NCI-H69 (cell line): Measurements from ENCODE around the gene GRHL1.

Source experiments
- DNase-seq: peaks from one replicate; lab custom pipeline; 2025; lab: John Stamatoyannopoulos, UW

The GRHL1 gene

DNA sequence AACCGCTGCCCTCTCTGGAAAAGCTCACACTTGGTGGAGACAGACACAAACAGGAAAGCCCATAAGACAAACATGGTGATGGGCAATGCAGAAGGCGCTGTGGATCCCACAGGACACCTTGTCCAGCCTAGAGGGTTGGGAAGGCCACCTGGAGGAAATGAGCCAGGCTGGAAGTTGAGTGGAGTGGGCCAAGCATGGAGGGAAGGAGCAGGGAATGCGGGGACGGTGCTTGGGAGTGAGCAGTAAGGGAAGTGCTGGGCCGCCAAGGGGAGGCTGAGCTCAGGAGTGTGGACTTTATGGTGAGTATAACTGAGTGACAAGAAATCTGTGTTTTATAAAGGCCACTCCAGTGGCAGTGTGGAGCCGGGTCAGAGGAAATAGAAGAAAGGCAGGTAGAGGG is 2.8 kb upstream of the GRHL1 start:
- DNase-seq: no peak

DNA sequence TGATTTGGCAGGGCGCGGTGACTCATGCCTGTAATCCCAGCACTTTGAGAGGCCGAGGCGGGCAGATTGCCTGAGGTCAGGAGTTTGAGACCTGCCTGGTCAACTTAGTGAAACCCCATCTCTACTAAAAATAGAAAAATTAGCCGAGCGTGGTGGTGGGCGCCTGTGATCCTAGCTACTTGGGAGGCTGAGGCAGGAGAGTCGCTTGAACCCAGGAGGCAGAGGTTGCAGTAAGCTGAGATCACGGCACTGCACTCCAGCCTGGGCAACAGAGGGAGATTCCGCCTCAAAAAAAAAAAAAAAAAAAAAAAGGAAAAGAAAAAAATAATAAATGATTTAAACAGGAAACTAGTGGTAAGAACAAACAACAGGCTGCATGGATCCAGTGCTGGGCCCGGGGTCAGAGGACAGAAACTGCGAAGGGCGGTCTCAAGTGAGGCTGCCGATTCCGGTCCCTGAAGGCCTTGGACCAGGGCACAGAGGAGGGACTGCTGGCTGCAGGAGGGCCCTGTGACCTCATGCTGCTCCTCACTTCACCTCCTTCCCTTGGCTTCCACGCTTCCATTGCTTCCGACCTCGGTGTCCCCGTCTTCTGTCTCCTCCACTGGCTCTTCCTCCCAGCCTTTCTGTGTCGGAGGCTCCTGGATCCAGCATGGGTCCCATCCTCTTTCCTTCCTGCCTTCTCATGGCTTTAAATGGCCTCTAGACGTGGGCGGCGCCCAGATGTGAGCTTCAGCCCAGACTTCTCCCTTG is 2.1 kb upstream of the GRHL1 start:
- DNase-seq: no peak

DNA sequence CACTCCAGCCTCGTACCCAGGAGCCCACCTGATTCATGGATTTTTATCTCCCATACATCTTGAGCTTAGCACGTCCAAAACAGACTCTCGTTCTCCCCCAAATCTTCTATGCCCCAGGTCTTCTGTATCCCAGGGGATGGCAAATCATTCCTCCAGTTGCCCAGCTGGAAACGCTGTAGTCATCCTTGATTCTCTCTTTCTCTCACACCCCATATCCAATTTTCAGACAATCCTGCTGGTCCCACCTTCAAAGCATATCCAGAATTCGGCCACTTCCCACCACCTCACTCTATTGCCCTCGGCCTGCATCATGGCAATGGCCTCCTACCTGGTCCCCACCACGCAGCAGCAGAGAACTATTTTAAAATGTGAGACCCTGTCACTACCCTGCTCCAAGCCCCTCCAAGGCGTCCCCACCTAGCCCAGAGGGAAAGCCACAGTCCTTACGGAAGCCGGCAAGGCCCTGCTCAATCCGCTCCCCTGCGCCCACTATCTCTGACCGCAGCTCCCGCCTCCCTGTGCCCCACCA is 1.4 kb upstream of the GRHL1 start:
- no peak for DNase-seq

DNA sequence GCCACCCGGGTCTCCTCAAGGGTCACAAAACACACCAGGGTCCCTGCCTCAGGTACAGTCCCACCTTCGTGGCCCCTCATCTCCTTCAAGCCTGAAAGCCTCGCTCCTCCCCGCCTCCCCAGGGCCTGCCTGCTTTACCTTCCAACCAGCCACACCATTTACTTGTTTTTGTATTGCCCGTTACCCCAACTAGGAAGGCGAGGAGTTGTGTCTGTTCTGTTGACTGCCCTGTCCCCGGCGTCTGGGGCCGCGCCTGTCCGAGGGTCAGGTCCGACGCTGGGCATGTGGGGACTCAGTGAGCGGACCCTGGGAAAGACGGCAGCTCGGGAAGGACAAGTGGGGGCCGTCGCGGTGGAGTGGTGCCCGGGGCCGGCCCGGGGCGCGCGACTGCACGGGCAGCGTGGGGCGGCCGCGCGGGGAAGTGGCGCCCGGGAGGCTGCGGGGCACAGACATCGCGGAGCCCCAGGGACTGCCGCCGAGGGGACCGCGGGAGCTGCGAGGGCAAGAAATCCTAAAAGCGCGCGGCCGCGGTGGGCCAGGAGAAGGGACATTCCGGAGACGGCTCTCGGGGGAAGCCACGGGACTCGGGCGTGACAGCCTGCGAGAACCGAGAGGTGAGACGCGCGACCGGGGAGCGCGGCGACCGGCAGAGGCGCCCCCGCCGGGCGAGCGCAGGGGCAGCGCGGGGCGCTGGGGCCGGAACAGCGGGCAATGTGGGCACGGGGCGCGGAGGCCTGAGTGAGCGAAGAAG is 797 bp upstream of the GRHL1 start:
- peak; percentile 78 for DNase-seq

DNA sequence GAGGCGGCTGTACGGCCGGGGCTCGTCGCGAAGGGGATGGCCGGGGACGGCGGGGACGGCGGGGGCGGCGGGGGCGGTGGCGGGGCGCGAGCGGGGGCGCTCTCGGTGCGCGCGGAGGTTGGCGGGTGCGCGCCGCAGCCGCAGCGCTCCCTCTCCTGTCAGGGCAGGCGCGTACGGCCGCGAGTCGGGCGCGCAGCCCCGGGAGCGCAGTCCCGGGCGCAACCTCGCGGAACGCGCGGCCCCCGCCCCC is 296 bp upstream of the GRHL1 start:
- DNase-seq: no peak

DNA sequence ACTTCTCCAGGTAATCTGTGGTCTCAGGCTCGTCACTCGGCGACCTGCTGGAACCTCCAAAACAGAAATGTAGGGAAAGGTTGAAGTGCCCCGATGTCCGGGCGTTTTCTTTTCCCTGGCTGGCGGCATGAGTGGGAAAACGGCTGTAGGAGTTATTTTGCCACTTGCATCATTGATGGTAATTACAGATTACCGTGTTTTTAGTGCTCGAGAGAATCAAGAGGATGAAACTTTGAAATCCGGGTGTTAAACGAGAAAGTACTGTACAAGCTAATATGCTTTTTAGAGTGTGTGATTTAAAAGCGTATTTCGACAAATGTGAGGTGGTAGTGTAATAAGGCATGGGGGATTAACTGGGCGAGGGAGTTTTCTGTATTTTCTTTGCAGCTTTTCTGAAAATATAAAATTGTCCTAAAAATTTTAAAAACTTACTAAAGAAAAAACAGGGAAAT is 819 bp downstream of the GRHL1 start:
- peak; percentile 24 for DNase-seq

DNA sequence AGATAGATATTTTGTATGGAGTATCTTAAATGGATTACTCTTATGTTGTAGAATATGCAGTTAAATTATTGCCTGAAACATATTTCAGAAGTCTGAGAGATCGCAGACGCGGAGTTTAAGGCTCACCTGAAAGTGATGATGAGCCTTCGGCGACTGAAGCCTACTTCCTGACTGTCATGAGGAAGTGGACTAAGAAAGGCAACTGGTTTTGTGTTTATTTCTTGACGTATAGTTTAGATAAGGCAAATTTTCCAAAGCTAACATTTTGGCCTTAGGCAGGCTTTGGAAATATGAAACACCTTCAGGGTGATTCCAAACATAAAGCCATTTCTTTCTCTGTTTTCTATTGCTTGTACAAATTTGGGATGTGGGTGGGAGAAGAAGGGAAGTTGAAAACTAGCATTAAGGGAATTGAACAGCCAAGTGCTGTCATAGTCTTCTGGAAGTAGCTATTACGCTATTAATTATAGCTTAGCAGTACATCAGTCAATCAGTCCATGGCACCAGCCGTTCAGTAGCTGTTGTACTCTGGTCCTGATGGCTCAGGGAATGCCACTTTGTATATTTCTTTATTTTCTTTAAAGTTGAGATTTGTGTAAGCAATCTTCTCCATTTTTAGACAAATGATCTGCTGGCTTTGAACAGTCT is 1.5 kb downstream of the GRHL1 start:
- DNase-seq: no peak

DNA sequence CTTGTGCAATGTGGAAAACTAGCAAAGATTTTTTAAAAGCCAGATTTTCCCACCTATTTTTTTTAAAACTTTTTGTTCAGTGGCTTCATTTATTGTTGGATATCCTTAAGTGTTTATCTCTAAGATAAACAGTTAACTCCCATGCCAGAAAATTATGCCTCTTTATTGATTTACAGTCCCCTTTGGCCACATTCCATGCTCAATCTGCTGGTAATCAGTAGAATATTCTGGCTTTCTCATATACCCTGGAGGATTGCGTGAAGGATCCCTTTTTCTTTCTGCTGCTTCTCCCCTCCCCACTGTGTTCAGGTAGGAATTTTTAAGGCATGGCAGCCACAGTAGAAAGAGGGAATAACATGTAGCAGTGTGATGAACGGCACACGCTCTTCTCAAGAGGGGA is 2.6 kb downstream of the GRHL1 start:
- no peak for DNase-seq

DNA sequence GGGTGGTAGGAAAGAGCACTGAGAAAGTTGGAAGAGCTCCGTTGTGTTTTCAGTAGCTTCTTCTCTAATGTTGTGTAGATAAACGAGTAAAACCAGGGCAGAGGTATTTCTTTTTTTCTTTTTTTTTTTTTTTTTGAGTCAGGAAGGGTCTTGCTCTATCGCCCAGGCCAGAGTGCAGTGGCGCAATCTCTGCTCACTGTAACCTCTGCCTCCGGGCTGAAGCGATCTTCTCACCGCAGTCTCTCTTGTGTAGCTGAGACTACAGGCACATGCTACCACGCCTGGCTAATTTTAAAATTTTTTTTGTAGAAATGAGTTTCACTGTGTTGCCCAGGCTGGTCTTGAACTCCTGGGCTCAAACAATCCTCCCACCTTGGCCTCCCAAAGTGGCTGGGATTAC is 6.6 kb downstream of the GRHL1 start:
- no peak for DNase-seq

DNA sequence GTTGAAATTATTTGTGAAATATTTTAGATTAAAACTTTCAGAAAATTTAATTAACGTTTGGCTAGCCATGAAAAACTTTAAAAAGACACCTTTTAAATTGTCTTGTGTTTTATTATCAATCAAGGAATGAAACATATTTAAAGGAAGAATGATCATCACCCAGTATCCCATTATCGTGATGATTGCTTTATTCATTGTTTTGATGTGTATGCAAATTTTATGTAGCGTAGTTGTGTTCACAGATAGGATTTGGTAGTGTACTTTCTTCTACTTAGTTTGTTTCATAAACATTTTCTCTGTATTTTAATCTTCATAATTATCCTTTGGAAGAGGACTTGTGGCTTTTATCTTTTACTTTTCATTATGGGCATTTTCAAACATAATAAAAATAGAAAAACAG is 7.8 kb downstream of the GRHL1 start:
- DNase-seq: no peak

DNA sequence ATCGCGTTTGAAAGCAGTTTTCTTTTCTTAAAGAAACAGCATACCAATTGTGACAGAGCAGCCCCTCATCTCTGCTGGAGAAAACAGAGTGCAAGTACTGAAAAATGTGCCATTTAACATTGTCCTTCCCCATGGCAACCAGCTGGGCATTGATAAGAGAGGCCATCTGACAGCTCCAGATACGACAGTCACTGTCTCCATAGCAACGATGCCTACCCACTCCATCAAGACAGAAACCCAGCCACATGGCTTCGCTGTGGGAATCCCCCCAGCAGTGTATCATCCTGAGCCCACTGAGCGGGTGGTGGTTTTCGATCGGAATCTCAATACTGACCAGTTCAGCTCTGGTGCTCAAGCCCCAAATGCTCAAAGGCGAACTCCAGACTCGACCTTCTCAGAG is 9.5 kb downstream of the GRHL1 start:
- DNase-seq: no peak

DNA sequence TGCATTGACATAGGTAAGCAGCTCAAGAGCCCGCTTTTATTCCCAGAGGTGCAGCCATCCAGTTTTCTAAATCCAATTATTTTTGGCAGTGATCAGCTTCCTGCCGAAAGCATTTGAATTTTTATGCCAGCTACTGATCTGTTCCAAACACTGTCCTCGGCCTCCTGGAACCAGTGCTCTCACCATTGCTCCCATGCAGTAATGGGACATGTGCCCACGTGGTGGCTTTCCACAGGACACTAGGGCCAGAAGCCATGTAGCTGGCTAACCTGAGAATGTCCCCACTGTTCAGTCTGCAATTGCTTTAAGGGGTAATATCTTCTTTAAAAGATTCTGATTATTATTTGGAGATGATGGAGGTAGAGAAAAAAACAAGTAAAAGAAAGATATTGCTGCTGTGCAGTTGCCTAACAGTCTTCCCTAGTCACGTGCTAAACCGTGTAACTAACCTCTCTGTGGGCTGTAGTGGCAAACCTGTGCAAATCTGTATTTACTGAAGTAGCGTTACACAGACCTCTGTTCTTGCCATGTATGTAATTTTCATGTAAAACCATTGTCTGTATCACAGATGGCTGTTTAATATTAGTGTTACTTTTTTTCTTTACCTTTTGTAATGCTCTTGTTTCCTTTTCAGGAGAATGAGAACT is 13.0 kb downstream of the GRHL1 start:
- DNase-seq: no peak

DNA sequence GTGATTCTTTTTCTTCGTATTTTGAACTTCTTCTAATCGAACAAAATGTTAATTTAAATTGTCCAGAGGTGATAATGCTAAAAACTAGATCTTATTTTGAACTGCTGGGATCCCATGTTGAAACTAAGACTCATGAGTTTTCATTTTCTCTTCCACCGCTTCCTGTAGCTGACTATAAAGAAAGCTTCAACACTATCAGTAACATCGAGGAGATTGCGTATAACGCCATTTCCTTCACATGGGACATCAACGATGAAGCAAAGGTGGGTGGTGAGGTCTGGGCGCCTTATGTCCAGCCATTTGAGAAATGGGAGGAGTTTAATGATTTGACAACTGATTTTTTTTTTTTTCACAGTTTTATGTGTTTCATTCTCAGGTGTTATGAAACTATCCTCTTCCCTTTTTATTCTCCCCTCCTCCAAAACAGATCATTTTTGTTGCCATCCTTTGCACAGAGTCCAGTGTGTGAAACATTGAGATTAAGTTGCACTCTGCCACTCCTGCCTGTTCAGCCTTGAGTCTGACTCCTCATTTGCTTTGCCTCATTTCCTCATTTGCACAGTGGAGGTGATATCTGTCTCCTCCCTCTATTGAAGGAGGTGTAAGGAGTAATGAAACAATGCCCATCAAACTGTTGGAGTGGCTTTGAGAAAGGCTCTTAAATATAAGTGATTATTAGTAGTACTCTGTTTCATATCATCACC is 13.8 kb downstream of the GRHL1 start:
- no peak for DNase-seq

DNA sequence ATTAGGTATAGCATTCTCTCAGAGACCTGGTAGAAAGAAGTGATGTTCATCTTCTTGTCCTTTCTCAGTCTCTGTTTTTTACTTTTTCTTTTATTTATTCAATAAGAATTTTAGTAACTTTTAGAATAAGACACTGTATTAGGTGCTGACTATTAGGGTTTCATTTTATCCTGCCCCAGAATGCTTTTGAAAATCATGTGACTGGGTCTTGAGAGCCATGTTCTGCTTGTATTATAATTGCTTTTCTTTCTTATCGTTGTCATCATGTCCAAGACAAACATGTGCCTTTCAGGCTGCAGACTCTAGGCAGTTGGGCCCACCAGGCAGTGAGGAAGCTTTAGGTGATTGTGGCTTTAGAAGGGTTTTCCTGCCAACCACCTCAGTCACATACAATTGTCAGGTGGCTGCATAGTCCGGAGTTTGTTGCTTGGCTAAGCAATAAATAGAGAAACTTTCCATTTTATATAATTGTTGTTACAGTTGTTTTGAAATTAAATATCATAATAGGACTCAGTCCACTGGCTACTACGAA is 15.1 kb downstream of the GRHL1 start:
- DNase-seq: no peak

DNA sequence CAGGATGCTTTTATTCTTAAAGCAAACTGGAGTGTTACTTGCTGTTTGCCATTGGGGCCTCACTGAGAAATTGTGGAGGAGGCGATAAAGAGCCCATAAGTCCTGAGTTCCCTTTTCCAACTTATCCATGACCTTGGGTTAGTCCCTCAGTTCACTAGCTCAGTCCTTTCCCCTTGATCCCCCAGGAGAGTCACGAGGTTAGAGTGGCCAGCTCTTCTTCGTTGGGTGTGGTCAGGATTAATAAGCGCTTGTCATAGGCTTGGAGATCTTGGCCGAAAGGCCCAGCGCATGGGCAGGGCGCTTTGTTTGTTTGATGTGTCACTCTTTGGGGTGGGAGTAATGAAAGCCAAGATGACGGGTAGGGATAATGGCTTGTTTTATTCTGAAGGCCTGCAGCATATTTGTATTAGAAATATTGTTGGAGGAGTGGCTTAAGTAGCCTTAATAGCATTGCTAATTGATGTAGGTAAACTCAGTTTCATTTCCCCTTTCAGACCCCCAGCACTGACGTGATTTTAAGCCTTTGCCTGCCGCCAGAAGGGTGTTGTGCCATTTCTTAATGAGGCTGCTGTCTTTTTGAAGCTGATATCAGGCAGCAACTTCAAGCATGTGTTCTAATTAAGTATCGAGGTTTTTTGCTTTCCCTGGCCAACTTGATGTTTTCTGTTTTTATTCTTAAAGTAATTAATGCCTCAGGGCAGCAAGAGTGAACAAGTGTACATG is 15.7 kb downstream of the GRHL1 start:
- DNase-seq: no peak

DNA sequence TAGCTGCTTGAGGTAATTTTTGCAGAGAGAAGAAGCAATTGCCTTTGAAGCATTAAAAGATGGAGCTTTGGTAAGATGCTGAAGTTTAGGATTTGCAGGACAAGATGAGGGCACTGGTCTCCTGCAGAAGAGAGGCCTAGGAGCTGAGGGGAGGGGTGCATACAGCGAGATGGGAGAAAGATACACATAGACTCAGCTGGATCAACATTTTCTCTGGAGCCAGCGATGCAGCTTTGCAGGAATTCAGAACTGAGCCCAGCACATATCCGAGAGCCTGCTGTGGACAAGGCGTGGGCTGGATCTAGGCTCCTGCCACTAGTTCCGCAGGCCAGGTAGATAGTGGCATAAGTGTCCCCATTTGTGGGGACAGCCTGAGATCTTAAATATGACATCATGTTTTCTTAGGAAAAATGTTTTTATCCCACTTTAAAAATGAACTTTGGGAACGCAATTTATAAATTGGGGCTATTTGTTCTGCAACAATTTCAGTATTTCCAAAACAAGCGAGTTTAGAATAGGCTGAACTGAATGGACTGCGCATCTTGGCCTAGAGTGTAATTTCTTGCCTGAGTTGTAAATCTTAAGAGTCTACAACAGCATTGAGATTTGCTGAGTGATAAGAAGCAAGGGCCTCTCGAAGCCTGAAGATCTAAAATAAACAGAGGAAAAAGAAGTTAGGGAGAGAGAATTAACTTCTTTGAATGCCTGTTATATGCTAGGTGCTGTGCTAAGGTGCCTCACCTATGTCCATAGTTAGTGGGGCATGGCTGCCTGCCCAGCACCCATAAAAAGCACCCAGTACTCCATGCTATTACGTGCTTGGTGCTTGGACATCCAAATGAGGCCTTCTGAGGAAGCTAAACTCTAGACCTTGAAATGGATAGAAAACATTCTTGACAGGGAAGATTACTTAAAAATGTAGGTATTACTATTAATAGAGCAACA is 17.3 kb downstream of the GRHL1 start:
- no peak for DNase-seq

DNA sequence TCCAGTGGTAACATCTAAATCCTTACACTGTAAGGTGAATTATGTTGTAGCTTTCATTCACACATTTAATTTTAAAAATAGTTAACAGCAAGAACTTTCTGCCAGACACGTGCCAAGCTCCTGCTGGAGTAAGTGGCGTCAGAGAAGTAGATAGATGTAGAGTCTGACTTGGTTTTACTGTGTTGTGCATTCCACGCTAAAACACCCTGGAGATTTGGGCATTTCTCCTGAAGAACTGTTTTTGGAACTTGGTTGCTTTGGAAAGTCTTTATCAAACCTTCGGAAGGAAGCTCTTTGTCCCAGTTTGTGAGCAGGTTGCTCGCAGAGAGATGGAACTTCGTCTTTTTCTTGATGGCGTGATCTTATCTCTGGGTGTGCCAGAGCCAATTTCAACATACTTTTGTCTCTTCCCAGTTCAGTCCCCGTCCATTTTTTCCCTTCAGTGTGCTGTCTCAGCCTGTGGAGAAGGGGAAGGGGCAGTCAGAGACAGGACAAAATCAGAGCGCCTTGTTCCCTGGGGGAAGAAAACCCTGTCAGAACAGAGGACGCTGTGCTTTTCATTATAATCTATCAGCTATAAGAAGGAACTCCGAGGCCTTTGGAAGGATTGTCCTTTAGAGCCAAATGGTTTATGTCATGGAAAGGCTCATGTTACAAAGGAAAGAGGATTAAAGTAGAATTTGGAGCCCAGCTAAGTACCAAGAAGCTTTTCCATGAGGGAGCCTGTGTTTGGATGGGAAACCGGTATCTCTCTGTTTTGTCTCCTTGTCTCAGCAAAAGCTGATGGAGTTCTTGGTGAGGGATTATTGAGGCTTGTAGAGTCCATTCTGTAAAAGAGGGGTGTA is 18.9 kb downstream of the GRHL1 start:
- no peak for DNase-seq

DNA sequence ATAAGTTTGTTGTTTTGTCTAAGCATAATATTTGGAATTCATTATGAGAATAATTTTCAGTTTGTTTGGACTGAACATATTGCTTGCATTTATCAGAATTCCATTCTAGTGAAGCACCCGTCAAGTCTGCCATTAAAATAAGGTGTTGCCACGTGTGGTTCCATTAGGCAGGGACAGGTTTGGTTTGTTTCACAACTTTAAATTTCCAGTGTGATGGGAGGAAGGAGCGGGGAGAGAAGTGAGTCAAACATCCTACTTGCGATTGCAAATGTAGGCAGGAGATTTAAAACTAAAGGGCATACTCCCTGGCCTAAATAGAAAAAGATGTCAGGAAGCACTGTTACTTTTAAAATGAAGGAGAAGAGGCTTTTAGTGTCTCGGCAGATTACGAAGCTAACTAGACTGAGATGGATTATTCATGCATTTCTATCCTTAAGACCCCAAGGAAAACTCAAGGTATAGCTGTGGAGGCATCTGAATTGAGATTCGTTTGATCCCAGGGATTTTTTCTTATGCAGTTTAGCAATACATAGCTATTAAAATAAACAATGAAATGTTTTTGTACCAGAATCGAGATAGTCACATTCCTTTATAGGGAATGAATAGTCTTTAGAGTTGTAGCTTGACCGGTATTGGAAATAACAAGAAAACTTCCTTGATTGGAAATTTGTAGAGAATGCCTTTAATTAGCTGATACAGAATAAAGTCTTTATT is 19.8 kb downstream of the GRHL1 start:
- no peak for DNase-seq
